GM13977 (cell line): ENCODE measurements around the gene ATXN7L1.

Source experiments
- DNase-seq: peaks from one replicate; pipeline ENCODE4 v3.0.0; 2012; ENCODE audit warnings: low spot score
- in situ Hi-C: fragments of 300-500 bp; cut with MboI; formaldehyde crosslinking; loops from one replicate; pipeline ENCODE4 v1.12.0; 2022; ENCODE audit warnings: low sequenced_read_pairs, low pct_unique_long_range_greater_than_20kb, mixed read lengths, inconsistent platforms; ENCODE audit not compliant: unreplicated experiment
- TF ChIP-seq, protein P1 (sequence below): IDR thresholded peaks from 2 replicates; pipeline ENCODE4 v1.5.1; 2012; ENCODE audit warnings: mild to moderate bottlenecking, control low read depth; ENCODE audit not compliant: insufficient read depth; ENCODE audit errors: extremely low read depth, missing control alignments

Gene ATXN7L1

DNA sequence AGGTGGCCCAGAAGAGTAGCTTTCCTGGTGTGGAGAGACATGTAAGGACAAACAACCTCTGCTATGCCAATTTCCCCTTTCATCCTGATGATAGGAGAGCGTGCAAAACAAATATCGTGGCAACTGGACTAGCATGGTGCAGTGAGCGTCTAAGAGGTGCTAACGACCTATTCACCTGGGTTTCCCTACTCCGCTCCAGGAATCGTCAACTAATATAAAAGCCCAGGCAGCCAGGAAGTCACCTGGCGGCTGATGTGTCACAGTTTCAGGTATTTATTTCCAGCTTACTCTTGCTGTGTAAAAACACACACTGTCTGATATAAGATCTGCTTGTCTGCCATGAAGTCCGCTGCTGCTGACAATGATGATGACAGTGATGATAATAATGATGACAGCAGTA is 238.6 kb downstream of the ATXN7L1 start:
- TF ChIP-seq, protein P1, sequence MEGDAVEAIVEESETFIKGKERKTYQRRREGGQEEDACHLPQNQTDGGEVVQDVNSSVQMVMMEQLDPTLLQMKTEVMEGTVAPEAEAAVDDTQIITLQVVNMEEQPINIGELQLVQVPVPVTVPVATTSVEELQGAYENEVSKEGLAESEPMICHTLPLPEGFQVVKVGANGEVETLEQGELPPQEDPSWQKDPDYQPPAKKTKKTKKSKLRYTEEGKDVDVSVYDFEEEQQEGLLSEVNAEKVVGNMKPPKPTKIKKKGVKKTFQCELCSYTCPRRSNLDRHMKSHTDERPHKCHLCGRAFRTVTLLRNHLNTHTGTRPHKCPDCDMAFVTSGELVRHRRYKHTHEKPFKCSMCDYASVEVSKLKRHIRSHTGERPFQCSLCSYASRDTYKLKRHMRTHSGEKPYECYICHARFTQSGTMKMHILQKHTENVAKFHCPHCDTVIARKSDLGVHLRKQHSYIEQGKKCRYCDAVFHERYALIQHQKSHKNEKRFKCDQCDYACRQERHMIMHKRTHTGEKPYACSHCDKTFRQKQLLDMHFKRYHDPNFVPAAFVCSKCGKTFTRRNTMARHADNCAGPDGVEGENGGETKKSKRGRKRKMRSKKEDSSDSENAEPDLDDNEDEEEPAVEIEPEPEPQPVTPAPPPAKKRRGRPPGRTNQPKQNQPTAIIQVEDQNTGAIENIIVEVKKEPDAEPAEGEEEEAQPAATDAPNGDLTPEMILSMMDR = no peak
- no peak for DNase-seq
- in situ Hi-C loops = no loop called here

DNA sequence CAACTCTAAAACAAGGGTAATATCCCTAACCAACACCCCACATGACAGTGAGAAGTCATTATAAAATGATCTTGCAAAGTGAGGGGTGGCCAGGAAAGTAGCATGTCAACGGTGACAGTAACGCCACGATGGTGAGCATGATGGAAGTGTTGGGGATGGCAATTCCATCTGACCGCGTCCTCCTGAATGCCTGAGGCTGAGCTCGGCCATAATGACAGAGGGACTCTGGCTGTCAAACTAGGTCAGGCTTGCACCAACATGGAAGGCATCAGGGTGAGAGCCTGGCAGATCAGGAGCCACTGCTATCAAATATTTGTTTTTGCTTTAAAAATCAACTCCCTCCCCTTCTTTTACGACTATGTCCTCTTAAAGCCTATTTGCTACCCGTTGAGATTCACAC is 239.4 kb downstream of the ATXN7L1 start:
- TF ChIP-seq, protein P1 = no peak
- in situ Hi-C loops = no loop called here
- DNase-seq = no peak

DNA sequence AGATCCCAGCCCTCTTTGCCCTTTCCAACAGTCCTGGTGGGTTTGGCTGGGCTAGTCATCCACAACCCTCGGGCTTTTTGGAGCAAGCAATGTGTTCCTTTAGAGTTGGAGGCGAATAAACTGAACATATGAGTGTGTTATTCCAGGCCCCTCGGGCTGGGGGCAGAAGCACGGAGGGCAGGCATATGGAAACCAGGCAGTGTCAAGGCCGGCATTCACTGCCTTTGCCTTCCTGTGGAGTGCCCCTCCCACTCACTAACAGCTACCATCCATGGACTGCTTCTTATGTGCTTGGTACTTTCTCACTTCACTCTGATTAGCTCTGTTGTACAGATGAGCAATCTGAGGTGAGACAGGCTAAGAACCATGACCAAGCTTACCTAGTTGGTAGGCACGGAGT is 241.2 kb downstream of the ATXN7L1 start:
- in situ Hi-C loops = no loop called here
- DNase-seq = no peak
- TF ChIP-seq, protein P1 = no peak

DNA sequence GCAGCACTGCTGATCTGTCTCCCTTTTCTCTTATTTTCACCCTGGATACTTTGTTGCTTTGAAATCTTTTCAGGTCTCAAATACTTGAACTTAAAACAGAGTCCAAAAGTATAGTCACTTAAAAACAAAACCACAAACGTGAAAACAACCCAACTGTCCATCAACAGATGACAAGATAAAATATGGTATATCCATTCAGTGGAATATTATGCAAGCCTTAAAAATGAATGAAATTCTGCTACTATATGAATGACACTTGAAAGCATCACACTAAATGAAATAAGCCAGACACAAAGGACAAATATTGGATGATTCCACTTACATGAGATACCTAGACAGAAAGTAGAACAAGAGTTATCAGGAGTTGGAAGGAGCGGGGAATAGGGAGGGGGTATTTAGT is 250.4 kb downstream of the ATXN7L1 start:
- TF ChIP-seq, protein P1 = no peak
- in situ Hi-C loops = no loop called here
- DNase-seq = no peak

DNA sequence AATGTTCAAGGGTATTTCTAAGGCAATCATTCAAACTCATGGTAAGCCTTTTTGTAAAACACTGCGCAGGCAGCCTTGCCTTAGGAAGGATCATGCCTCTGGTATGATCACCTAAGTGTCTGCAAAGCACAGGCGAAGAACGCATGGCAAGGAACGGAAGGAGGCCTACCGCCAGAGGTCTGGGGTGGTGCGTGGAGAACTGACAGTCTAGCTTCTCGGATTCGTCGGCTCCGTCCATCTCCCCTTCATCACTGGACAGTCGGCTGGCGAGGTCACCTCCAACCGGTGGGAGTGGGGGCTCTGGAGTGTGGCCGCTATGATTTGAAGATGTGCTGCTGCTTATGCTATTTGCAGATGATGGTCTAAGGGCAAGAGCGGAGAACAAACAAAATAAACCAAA is 252.5 kb downstream of the ATXN7L1 start:
- TF ChIP-seq, protein P1 = no peak
- DNase-seq = no peak
- in situ Hi-C loops = no loop called here

DNA sequence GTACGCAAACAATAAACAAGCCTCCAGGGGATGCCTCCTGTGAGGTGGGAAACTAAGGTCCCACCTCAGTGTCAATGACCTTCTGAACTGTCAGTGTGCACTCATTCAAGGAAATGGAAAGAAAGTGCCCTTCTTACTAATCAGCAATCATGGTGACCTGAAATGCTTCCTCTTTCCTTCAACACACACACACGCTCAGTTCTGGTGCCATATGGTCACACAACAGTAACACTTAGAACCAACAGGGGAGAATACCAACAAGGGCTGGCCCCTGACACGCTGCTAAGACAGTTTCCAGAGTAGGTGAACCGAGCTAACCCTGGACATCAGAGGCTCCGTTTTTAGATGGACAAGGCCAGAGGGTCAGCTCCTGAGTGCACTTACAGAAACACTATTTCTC is 253.0 kb downstream of the ATXN7L1 start:
- in situ Hi-C loops = no loop called here
- TF ChIP-seq, protein P1 = no peak
- DNase-seq = no peak
